HepG2 (cell line): Measurements from ENCODE around the gene WWP2. TPM values are rescaled to one million over a fixed set of nuclear protein-coding genes. Genes with fewer than 3 reads are reported as not detected.
A peak's percentile ranks its signal among the peaks of the same experiment; 100 is the strongest.

Experiments used
- FOXK2 ChIP-seq: fragments of 450-650 bp; IDR thresholded peaks from 2 replicates; pipeline ENCODE4 v1.6.1; 2016
- HNF4A ChIP-seq: sonication (generic); formaldehyde crosslinking; IDR thresholded peaks from 2 replicates; pipeline ENCODE4 v1.4.0; 2020; ENCODE audit warnings: missing genetic modification reagents
- HOMEZ ChIP-seq: IDR thresholded peaks from 2 replicates; pipeline ENCODE4 v1.6.1; 2016; ENCODE audit warnings: low read depth
- ISX ChIP-seq: sonication (generic); formaldehyde crosslinking; conservative IDR thresholded peaks from 2 replicates; pipeline ENCODE4 v1.5.0; 2020; ENCODE audit warnings: missing genetic modification reagents
- MAZ ChIP-seq, 2 experiments: sonication (generic) in 1 of 2; formaldehyde crosslinking in 1 of 2; IDR thresholded peaks; 2 replicates each; pipeline versions ENCODE4 v1.5.0 to v1.6.1; 2012 to 2020; ENCODE audit warnings: low read depth in 2 of 2, mild to moderate bottlenecking in 2 of 2, borderline replicate concordance in 1 of 2, improper control_type of control experiment in 1 of 2, low read length in 1 of 2, missing genetic modification reagents in 1 of 2, moderate library complexity in 1 of 2
- MZF1 ChIP-seq: sonication (generic); formaldehyde crosslinking; IDR thresholded peaks from 2 replicates; pipeline ENCODE4 v1.8.1; 2023; ENCODE audit warnings: mild to moderate bottlenecking, missing genetic modification reagents, borderline replicate concordance
- NKX3-1 ChIP-seq: sonication (generic); formaldehyde crosslinking; IDR thresholded peaks from 2 replicates; pipeline ENCODE4 v1.5.0; 2020; ENCODE audit warnings: missing genetic modification reagents
- PHF21A ChIP-seq: sonication (generic); formaldehyde crosslinking; IDR thresholded peaks from 2 replicates; pipeline ENCODE4 v1.5.0; 2020; ENCODE audit warnings: mild to moderate bottlenecking, missing genetic modification reagents
- SMAD9 ChIP-seq: sonication (generic); formaldehyde crosslinking; IDR thresholded peaks from 2 replicates; pipeline ENCODE4 v1.5.1; 2020; ENCODE audit warnings: mild to moderate bottlenecking, missing genetic modification reagents
- ZC3H4 ChIP-seq: sonication (generic); formaldehyde crosslinking; IDR thresholded peaks from 2 replicates; pipeline ENCODE4 v1.4.0; 2020; ENCODE audit warnings: missing genetic modification reagents, borderline replicate concordance
- ZNF280D ChIP-seq: sonication (generic); formaldehyde crosslinking; IDR thresholded peaks from 2 replicates; pipeline ENCODE4 v1.5.1; 2020; ENCODE audit warnings: mild to moderate bottlenecking, missing genetic modification reagents
- ZNF333 ChIP-seq: sonication (generic); formaldehyde crosslinking; IDR thresholded peaks from 2 replicates; pipeline ENCODE4 v1.4.0; 2020; ENCODE audit warnings: mild to moderate bottlenecking, missing genetic modification reagents, borderline replicate concordance
- ZNF646 ChIP-seq: sonication (generic); formaldehyde crosslinking; IDR thresholded peaks from 2 replicates; pipeline ENCODE4 v1.9.0; 2021; ENCODE audit warnings: mild to moderate bottlenecking, missing genetic modification reagents
- ZNF761 ChIP-seq: sonication (generic); formaldehyde crosslinking; conservative IDR thresholded peaks from 2 replicates; pipeline ENCODE4 v1.4.0; 2020; ENCODE audit warnings: mild to moderate bottlenecking, missing genetic modification reagents
- ZZZ3 ChIP-seq: sonication (generic); formaldehyde crosslinking; IDR thresholded peaks from 2 replicates; pipeline ENCODE4 v1.4.0; 2020; ENCODE audit warnings: missing genetic modification reagents, mild to moderate bottlenecking, borderline replicate concordance
- polyA plus RNA-seq, 8 experiments: library from polyadenylated mRNA; depleted of rRNA in 3 of 8; stranded (reverse) in 7 of 8; unstranded in 1 of 8; fragments of >200 nt; fragmentation: Illumina TruSeq in 4 of 8; extraction: Trizol in 4 of 8; gene quantifications; 2 replicates each; pipeline versions ENCODE4 v1.2.1 to v1.2.3, GENCODE V29; 2011 to 2016; ENCODE audit warnings: low read depth in 4 of 8, missing spikeins in 1 of 8, mixed read lengths in 1 of 8; ENCODE audit not compliant: insufficient read depth in 1 of 8
- total RNA-seq, 5 experiments: library from RNA; depleted of rRNA; stranded (reverse); fragments of >200 nt; fragmentation: Illumina TruSeq; extraction: Trizol; gene quantifications; 2 replicates each; pipeline ENCODE4 v1.2.3, GENCODE V29; 2016; ENCODE audit warnings: low read depth in 1 of 5

WWP2 gene
- total and polyA plus RNA-seq, 2 of the 13 experiments (the other 11 are each of a cell fraction or from before 2014, with no cell fraction given) = 11.4 to 28.2 TPM

GRCh38 chr16:69761983-69762813 lies at the start of gene WWP2 (continued):
- no peak for TF ChIP-seq ZNF646 (CRISPR knock-in tag)
- TF ChIP-seq PHF21A = 0 out of 2 replicates have a peak, but pooled peaks have one; percentile 28
- no peak for TF ChIP-seq ZC3H4
- TF ChIP-seq ZNF333 = no peak; the same call in 1 of the 2 replicates
- TF ChIP-seq SMAD9 = no peak
- peak; percentile 76; the same call in 1 of the 2 replicates for TF ChIP-seq MZF1 (CRISPR knock-in tag)
- TF ChIP-seq NKX3-1 (CRISPR knock-in tag) = peak; percentile 71; the same call in 1 of the 2 replicates
- TF ChIP-seq ZNF761 (CRISPR knock-in tag) = no peak
- 0 out of 2 replicates have a peak, but pooled peaks have one; percentile 79 for TF ChIP-seq ISX (CRISPR knock-in tag)
- TF ChIP-seq HNF4A (CRISPR knock-in tag) = peak; percentile 24
- no peak for TF ChIP-seq ZNF280D (CRISPR knock-in tag)
- TF ChIP-seq HOMEZ = no peak
- TF ChIP-seq MAZ (IDR thresholded peaks at IDR 0.05; ENCODE audit: borderline replicate concordance, low read depth, low read length) = peak; percentile 10; the same call in 1 of the 2 replicates
- peak; percentile 78 for TF ChIP-seq MAZ (CRISPR knock-in tag; IDR thresholded peaks at IDR 0.05; ENCODE audit: low read depth)
- TF ChIP-seq ZZZ3 (CRISPR knock-in tag) = peak; percentile 77; the same call in 1 of the 2 replicates
- no peak for TF ChIP-seq FOXK2
